H1 (cell line): Measurements from ENCODE around the gene SFMBT2. TPM values are rescaled to one million over a fixed set of nuclear protein-coding genes. Genes with fewer than 3 reads are reported as not detected.

Source experiments
- polyA plus RNA-seq, 7 experiments: library from polyadenylated mRNA; depleted of rRNA in 3 of 7; stranded (reverse) in 5 of 7; unstranded in 2 of 7; fragments of >200 nt in 5 of 7; fragments of 200-250 nt in 2 of 7; gene quantifications; 1 replicate in 5 of 7; 2 replicates in 1 of 7; 4 replicates in 1 of 7; pipeline versions ENCODE4 v1.2.1 to v1.2.3, GENCODE V29; 2011 to 2013; ENCODE audit warnings: missing spikeins in 2 of 7, mixed read lengths in 2 of 7
- total RNA-seq: library from RNA; stranded (reverse); fragmentation: NEBNext Ultra II Directional; extraction: Animal tissue kit (Norgen Biotek cat#: 25700); gene quantifications from 2 replicates; pipeline ENCODE4 v1.2.1, GENCODE V29; 2021
- TF ChIP-seq, protein P1 (sequence below): IDR thresholded peaks from 2 replicates; pipeline ENCODE4 v1.6.1; 2012; ENCODE audit warnings: inconsistent platforms

The SFMBT2 gene
- total and polyA plus RNA-seq, 2 of the 8 experiments (the other 6 are each of a cell fraction or from before 2014, with no cell fraction given), result 2.9 to 11.0 TPM

DNA sequence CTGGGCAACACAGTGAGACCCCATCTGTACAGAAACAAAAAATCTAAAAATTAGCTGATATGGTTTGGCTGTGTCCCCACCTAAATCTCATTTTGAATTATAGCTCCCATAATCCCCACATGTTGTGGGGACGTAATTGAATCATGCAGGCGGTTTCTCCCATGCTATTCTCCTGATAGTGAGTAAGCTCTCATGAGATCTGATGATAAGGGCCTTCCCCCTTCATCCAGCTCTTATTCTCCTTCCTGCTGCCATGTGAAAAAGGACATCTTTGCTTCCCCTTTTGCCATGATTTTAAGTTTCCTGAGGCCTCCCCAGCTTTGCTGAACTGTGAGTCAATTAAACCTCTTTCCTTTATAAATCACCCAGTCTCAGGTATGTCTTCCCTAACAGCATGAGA lies 136.5 kb downstream of the SFMBT2 start (continued):
- TF ChIP-seq, protein P1, sequence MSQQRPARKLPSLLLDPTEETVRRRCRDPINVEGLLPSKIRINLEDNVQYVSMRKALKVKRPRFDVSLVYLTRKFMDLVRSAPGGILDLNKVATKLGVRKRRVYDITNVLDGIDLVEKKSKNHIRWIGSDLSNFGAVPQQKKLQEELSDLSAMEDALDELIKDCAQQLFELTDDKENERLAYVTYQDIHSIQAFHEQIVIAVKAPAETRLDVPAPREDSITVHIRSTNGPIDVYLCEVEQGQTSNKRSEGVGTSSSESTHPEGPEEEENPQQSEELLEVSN, result no peak
